ENCODE measurements around the gene CNTN6. TPM values are rescaled to one million over a fixed set of nuclear protein-coding genes. Genes with fewer than 3 reads are reported as not detected.

The CNTN6 gene
- total RNA-seq (under 1 TPM in 2 of 4 donors, not detected in 2; 0.14 to 0.71 TPM), polyA plus RNA-seq (under 1 TPM in 1 of 3 donors, not detected in 2; 0.04 TPM)

- 66 to 81% methylated on average over 7 of the region's 7 CpGs for WGBS, 2 donors
- TF ChIP-seq CTCF (IDR thresholded peaks at IDR 0.05): no peak
- no peak for TF ChIP-seq POLR2AphosphoS5 (IDR thresholded peaks at IDR 0.05)
- TF ChIP-seq POLR2A (IDR thresholded peaks at IDR 0.05): no peak
- no peak for TF ChIP-seq EP300 (IDR thresholded peaks at IDR 0.05)
- Histone ChIP-seq H3K4me3 (no peak within 1 kb of the TSS), H3K9me3 (no peaks in the 10 kb centered on the region), H3K36me3 (no peaks in the 10 kb centered on the region), H3K27ac (no peak within 1 kb of the TSS), H3K4me1 (no peaks in the 10 kb centered on the region), H3K27me3 (no peaks in the 10 kb centered on the region)
- DNase-seq: no peak
- intact Hi-C loops (cut with DNase I): no loop called here
These were observed at the start of gene CNTN6 for GRCh38 chr3:1092771-1093170. CNTN6 (plus strand) TSS chr3:1093024; CDS start chr3:1148009, 54,985 bp downstream.

DNA sequence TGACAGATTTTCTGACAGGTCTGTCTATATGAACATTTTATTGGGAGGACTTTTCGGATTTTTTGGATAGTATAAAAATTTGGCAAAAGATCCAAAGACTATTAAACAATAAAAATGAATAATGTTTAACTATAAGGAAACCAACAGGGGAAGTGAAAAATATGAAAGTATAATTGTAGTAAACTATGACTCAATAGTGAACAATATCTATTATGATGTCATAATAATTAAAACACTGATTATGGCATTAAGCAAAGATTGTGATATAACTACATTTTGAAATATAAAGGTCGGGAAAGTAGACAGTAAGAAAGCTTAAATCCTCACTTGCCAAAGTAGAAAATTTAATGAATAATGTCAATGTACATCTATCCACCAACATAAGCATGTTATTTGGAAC lies 44.3 kb upstream of the CNTN6 start:
- Histone ChIP-seq H3K36me3 (no peaks in the 10 kb centered on the region), H3K27me3 (no peaks in the 10 kb centered on the region), H3K27ac (no peak overlapping the region), H3K4me1 (no peaks in the 10 kb centered on the region), H3K4me3 (no peak overlapping the region), H3K9me3 (no peaks in the 10 kb centered on the region)
- intact Hi-C loops (cut with DNase I): no loop called here
- WGBS, 2 donors: 26 to 58% methylated on average over 2 of the region's 2 CpGs
- DNase-seq: no peak
- TF ChIP-seq CTCF (IDR thresholded peaks at IDR 0.05) (no peak), POLR2A (IDR thresholded peaks at IDR 0.05) (no peak), EP300 (IDR thresholded peaks at IDR 0.05) (no peak), POLR2AphosphoS5 (IDR thresholded peaks at IDR 0.05) (no peak)

- intact Hi-C loops (cut with DNase I): no loop called here
- WGBS, 2 donors: 92 to 93% methylated on average over 3 of the region's 3 CpGs
- Histone ChIP-seq H3K4me1 (peaks cover 0 to 8% (median 3%) of the 10 kb centered on the region in 4 donors), H3K27ac (no peak overlapping the region), H3K27me3 (no peaks in the 10 kb centered on the region), H3K4me3 (no peak overlapping the region), H3K36me3 (no peaks in the 10 kb centered on the region), H3K9me3 (no peaks in the 10 kb centered on the region)
- DNase-seq: no peak
- TF ChIP-seq POLR2AphosphoS5 (IDR thresholded peaks at IDR 0.05) (no peak), POLR2A (IDR thresholded peaks at IDR 0.05) (no peak)
These were observed 37.0 kb upstream of the CNTN6 start for GRCh38 chr3:1055870-1056269.

DNA sequence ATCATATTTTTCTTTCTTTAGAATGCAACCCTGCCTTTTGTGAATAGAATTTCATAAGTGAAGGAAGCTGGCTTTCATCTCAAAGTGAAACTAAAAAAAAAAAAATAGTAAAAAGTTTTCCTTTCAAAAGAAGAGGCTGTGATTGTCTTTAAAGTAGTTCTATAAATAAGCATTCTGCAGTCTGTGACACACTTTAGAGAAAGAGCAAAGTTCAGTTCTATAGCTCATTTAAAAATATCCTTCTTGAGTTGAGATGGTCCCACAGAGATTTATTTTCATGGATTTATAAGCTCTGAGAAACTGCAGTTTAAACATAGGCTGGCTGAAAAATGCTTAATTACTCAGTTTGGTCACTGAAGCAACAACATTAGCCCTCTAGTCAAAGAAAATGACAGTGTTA lies 36.1 kb upstream of the CNTN6 start:
- TF ChIP-seq POLR2AphosphoS5 (IDR thresholded peaks at IDR 0.05): no peak
- TF ChIP-seq CTCF (IDR thresholded peaks at IDR 0.05): no peak
- no peak for TF ChIP-seq EP300 (IDR thresholded peaks at IDR 0.05)
- no peak for TF ChIP-seq POLR2A (IDR thresholded peaks at IDR 0.05)
- no peak overlapping the region for H3K4me3 ChIP-seq
- H3K27me3 ChIP-seq: no peaks in the 10 kb centered on the region
- H3K27ac ChIP-seq: no peak overlapping the region
- peaks cover 0 to 8% (median 3%) of the 10 kb centered on the region in 4 donors for H3K4me1 ChIP-seq
- DNase-seq: no peak
- H3K36me3 ChIP-seq: no peaks in the 10 kb centered on the region
- no peaks in the 10 kb centered on the region for H3K9me3 ChIP-seq
- intact Hi-C loops (cut with DNase I): no loop called here

DNA sequence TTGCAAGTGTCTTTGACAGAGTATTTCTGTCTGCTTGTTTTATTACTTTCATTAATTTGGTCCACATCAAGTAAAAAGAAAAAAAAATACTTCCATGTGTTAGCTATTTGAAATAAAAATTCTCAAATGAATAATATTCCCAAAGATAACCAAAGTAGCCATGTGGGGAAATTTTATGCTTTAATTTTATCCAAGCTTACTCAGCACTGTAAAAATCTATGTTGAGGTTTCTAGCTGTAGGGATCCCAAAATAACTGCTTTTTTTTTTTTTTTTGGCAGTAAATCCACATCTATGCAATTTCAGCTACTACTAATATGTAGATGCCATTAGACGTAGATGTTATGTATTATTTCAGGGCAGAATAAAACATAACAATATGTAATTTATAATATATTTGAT lies 35.4 kb upstream of the CNTN6 start:
- H3K4me3 ChIP-seq: no peak overlapping the region
- no peaks in the 10 kb centered on the region for H3K9me3 ChIP-seq
- TF ChIP-seq POLR2A (IDR thresholded peaks at IDR 0.05) (no peak), CTCF (IDR thresholded peaks at IDR 0.05) (no peak), POLR2AphosphoS5 (IDR thresholded peaks at IDR 0.05) (no peak), EP300 (IDR thresholded peaks at IDR 0.05) (no peak)
- peaks cover 0 to 8% (median 3%) of the 10 kb centered on the region in 4 donors for H3K4me1 ChIP-seq
- no peak for DNase-seq
- H3K27me3 ChIP-seq: no peaks in the 10 kb centered on the region
- no peak overlapping the region for H3K27ac ChIP-seq
- whole genome bisulfite sequencing, 2 donors: 73 to 93% methylated on average over 1 of the region's 1 CpG
- no peaks in the 10 kb centered on the region for H3K36me3 ChIP-seq
- intact Hi-C loops (cut with DNase I): no loop called here
